ENCODE results near the gene PLPP3.

DNA sequence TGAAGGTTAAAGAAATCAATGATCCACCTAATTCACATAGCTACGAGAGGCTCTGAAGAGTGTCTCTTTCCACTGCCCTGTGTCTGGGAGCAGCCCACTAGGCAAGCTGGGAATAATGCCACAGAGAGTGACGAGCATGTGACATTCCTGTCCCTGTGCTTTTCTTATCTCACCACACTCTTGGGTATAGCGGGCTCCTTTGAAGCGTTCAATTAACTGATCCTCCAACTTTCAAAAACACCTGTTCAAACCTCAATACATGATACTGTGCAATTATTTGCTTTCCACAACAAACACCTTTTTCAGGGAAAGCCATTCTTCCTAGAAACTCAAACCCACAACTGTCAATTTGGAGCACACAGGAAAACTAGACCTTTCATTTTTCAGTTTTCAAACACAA is 43.4 kb downstream of the PLPP3 start:
- TF ChIP-seq CTCF (IDR thresholded peaks at IDR 0.05) = no peak
- no peak for TF ChIP-seq REST (IDR thresholded peaks at IDR 0.05; ENCODE audit: low read depth, low read length)
- no peak for TF ChIP-seq RAD21 (IDR thresholded peaks at IDR 0.05; ENCODE audit: low read length)
- TF ChIP-seq EP300 (IDR thresholded peaks at IDR 0.05; ENCODE audit: borderline replicate concordance in 1 of 2, low read depth in 1 of 2, low read length in 1 of 2) = no peak
- no peak for TF ChIP-seq RCOR1 (IDR thresholded peaks at IDR 0.05; ENCODE audit: low read length)

All from SK-N-SH (cell line).